ENCODE results near the gene RAPGEF3.

RAPGEF3 gene

GRCh38 chr12:47718531-47718930, 40.1 kb downstream of the RAPGEF3 start:
- no peak for DNase-seq (ENCODE audit: low read depth in 3 of 3)

GRCh38 chr12:47717443-47718193, 41.1 kb downstream of the RAPGEF3 start:
- peak; percentile 32 to 40 (median 33) for DNase-seq (ENCODE audit: low read depth in 3 of 3)

- no peak for DNase-seq (ENCODE audit: low read depth in 3 of 3)
Measured at GRCh38 chr12:47717046-47717442, 41.6 kb downstream of the RAPGEF3 start.

GRCh38 chr12:47715877-47716548, 42.7 kb downstream of the RAPGEF3 start:
- DNase-seq (ENCODE audit: low read depth in 3 of 3): no peak

DNA sequence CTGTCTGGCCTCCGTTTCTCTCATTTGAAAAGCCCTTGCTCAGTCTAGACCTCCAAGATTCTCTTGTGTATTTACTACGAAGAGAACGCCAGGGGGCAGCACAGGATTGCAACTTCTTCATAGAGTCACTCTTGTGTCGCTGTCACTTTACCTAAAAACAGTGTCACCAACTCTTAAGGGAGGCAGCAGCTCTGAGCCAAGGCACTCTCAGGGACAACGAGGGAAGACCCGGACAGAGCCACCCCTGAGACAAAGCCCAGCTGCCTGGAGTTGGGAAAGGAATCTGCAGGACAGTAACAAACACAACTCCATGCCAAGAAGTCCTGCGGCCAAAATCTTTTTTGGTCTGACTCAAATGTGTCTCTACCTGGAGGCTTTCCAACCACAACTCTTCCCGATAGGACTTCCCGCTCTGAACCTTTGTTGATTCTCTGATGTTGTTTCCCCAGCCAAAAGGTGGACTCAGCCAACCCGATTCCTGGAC, 43.2 kb downstream of the RAPGEF3 start:
- DNase-seq (ENCODE audit: low read depth in 3 of 3): peak; percentile 52 to 74 (median 55)

GRCh38 chr12:47714826-47715386, 43.8 kb downstream of the RAPGEF3 start:
- DNase-seq (ENCODE audit: low read depth in 3 of 3): no peak

GRCh38 chr12:47712171-47712570, 46.5 kb downstream of the RAPGEF3 start:
- no peak for DNase-seq (ENCODE audit: low read depth in 3 of 3)

DNA sequence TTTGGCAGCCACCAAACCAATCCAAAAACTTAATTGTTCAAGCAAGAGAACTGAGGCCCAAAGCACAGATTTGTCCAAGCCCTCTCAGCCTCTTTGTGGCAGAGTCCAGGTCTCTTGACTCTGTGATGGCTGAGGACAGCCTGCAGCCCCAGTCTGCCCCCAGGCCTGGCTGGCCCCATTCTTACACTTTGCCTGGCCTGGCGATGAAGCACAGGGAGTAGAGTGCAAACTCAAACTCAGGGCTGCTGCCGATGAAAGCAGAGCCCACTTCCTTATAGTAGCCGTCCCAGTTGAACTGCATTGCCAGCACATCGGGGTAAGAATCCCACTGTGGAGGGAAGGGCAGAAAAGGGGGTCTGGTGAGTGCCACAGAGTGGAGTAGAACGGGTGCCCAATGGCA, 47.2 kb downstream of the RAPGEF3 start:
- no peak for DNase-seq (ENCODE audit: low read depth in 3 of 3)

DNA sequence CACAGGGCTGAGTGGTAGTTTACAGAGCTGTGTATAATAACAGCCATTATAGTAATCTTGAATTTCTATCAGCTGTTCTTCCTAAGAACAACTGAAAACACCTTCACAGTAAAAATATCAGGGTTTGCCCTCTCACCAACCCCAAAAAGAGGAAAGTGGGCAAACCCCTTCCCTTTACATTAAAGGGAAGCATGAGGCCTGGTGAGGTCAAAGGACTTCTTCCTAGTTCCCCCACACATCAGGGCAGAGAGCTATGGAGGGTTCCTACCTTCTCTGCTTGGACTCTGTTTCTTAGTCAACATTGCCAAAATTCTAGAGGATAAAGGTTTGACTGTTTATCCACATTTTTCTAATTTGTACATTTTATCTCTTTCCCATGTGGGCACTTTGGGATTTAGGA, 48.4 kb downstream of the RAPGEF3 start:
- no peak for DNase-seq (ENCODE audit: low read depth in 3 of 3)

DNA sequence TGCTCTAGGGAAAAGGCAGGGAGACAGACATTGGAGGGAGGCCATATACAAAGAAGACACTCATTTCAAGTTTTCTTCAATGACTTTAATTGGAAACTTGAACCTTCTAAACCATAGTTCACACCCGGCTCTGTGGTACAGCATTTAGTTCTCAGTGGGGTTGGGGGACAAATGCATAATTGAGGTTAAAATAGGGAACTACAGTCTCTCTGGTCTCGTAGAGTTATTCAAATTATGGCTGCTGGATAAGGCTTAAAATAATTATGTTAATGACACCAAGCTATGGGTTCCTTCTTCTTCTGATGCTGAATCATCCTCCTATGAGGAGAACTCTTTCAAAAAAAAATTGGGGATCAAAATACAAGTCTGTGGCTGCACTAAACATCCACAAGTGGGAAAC, 49.0 kb downstream of the RAPGEF3 start:
- no peak for DNase-seq (ENCODE audit: low read depth in 3 of 3)

- no peak for DNase-seq (ENCODE audit: low read depth in 3 of 3)
Measured at GRCh38 chr12:47709237-47709636, 49.4 kb downstream of the RAPGEF3 start.

- no peak for DNase-seq (ENCODE audit: low read depth in 3 of 3)
Measured at GRCh38 chr12:47707905-47708543, 50.7 kb downstream of the RAPGEF3 start.

DNA sequence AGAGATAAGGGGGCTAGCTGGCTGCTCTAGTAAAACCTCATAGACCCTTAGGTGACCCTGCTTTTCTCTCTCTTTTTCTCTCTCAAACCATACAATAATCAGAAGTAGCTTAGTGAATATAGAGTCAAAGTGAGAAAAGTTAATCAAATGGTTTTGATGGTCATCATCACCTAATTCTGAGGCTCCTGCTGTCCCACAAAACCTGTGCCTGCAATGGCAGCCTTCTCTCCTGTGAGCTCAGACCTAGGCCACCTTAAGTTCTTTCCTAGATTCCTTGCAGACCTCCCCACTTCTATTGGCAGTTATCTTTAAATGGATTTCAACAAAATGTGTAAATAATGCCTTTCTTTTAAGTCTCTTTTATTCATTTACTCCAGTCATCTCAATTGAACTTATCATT, 51.3 kb downstream of the RAPGEF3 start:
- DNase-seq (ENCODE audit: low read depth in 3 of 3): no peak

DNA sequence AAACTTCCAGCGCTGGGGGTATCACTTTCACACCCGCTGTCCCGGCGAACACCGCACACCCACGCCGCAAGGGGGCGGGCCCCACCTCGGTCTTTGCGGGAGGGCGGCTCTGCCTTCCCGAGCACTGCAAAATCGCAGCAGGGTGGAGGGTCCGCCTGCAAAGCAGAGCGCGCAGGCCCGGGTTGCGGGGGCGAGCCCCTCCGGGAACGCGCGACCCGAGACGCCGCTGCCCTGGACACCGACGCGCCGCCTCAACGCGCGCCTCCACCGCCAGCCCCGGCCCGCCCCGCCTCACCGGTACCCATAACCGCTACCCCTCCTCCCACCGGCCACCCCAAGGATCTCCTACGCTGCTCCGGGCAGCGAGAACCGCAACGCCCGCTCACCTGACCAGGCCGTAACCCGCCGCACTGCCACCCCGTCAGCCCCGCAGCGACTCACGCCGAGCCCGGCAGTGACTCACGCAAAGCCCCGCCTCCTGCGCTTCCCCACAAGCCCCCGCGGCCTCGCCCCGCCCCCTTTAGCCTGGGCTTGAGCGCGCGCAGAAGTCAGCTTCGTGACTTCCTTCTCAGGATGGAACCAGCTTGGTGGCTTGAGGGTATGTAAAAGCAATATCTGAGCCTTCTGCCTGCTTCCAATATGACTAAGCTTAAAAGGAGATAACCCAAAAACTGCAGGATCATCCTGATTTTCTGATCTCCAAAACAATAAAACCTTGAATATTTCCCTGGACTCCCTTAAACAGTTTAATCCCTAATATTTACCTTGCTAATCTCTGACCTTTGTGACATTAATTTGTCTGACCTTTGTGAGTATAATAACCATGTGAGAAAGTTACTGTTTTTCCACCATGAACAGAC, 52.9 kb downstream of the RAPGEF3 start, which contains the start of gene RPAP3:
TSS of gene RPAP3 (minus strand) at position 465 of the 860 bp plus-strand sequence. CDS start 3,190 bp downstream, outside the sequence.
- peak; percentile 96 to 99 (median 98) for DNase-seq (ENCODE audit: low read depth in 3 of 3)

DNA sequence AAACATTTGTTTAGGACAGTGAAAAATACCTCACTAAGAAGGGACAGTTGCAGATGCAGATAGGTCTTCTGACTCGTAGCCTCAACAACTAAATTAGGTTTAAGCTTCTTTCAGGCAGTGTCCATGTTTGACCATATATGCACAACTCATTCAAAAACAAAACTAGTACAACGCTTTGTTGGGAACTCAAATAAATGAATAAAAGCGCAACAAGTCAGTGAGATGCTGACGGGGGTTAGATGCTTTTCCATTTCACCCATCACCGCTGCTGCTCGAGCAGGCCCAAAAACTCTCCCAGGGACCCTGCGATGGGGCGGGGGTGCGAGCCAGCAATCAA, 53.5 kb downstream of the RAPGEF3 start:
- DNase-seq (ENCODE audit: low read depth in 3 of 3): no peak

DNA sequence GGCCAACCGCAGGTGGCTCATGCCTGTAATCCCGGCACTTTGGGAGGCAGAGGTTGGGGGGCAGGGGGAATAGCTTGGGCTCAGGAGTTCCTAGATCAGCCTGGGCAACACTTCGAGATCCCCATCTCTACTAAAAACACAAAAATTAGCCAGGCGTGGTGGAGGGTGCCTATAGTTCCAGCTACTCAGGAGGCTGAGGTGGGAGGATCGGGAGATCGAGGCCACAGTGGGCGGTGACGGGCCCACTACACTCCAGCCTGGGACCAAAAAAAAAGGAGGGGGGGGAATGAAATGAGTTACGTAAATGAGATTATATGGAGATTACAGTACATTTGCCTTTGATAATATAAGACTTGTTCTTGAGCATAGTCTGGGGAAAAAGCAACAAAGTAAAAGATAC, 54.0 kb downstream of the RAPGEF3 start:
- DNase-seq (ENCODE audit: low read depth in 3 of 3): no peak

- no peak for DNase-seq (ENCODE audit: low read depth in 3 of 3)
Measured at GRCh38 chr12:47700263-47700662, 58.4 kb downstream of the RAPGEF3 start.

DNA sequence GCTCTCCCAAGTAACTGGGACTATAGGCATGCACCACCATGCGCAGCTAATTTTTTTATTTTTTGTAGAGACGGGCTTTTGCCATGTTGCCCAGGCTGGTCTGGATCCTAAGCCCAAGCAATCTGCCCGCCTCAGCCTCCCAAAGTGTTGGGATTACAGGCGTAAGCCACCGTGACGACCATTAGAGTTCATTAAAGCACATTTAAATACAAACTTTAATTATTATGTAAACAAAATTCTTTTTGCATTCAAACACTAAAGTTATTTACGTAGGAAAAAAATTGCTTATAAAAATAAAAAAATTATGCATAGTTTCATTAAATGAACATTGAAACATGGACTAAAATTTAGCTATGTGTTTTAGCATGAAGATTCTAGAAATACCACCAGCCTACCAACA, 60.0 kb downstream of the RAPGEF3 start:
- no peak for DNase-seq (ENCODE audit: low read depth in 3 of 3)

- DNase-seq (ENCODE audit: low read depth in 3 of 3): no peak
Measured at GRCh38 chr12:47698055-47698454, 60.6 kb downstream of the RAPGEF3 start.

DNA sequence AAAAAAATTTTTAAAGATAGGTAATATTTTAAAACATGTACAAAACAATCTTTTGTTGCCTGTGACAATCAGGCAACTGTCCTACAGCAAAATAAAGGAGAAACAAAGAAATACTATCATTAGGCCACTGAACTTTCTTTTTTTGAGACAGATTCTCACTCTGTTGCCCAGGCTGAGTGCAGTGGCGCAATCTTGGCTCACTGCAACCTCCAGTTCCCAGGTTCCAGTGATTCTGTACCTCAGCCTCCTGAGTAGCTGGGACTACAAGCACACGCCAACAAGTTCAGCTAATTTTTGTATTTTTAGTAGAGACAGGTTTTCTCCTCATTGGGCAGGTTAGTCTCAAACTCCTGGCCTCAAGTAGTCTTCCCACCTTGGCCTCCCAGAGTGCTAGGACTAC, 69.5 kb downstream of the RAPGEF3 start:
- DNase-seq (ENCODE audit: low read depth in 3 of 3): no peak

GRCh38 chr12:47687636-47688035, 71.0 kb downstream of the RAPGEF3 start:
- DNase-seq (ENCODE audit: low read depth in 3 of 3): no peak
